OCI-LY7 (cell line): Measurements from ENCODE around the gene PCSK7. TPM values are rescaled to one million over a fixed set of nuclear protein-coding genes. Genes with fewer than 3 reads are reported as not detected.

ENCODE experiments used
- BruUV-seq: library from RNA; stranded (reverse); fragments of 400-500 nt; replicated peaks from 2 replicates; lab custom pipeline; 2021; lab: Mats Ljungman, UMichigan
- CTCF ChIA-PET: fragments of 300-600 bp; sonication (Branson Sonifier 250); formaldehyde crosslinking; loops from one replicate; lab custom pipeline; 2022; ENCODE audit warnings: antibody characterized with exemption; ENCODE audit not compliant: unreplicated experiment; lab: Charles Lee
- POLR2A ChIA-PET: fragments of 300-600 bp; sonication (Branson Sonifier 250); formaldehyde crosslinking; loops from one replicate; lab custom pipeline; 2022; ENCODE audit warnings: antibody characterized with exemption; lab: Charles Lee
- DNase-seq: peaks from one replicate; pipeline ENCODE4 v3.0.0-alpha.2; 2015; ENCODE audit warnings: low spot score
- H2AFZ ChIP-seq: fragments of 200-600 bp; sonication (generic), shearing (Covaris generic); 2 replicates; pipeline ENCODE4 v1.6.1; 2014; ENCODE audit warnings: mild to moderate bottlenecking, antibody characterized with exemption, low read length, moderate library complexity
- H3K27ac ChIP-seq: fragments of 200-600 bp; sonication (generic); 2 replicates; pipeline ENCODE4 v1.5.1; 2014; ENCODE audit warnings: mixed run types, low read depth, mild to moderate bottlenecking, moderate library complexity, low read length, inconsistent platforms; ENCODE audit not compliant: poor library complexity, severe bottlenecking
- H3K36me3 ChIP-seq: fragments of 200-600 bp; sonication (generic); 2 replicates; pipeline ENCODE4 v1.6.1; 2014; ENCODE audit warnings: mild to moderate bottlenecking, antibody characterized with exemption, low read length, moderate library complexity, mixed read lengths; ENCODE audit not compliant: insufficient read depth
- H3K4me1 ChIP-seq: fragments of 200-600 bp; sonication (generic); 2 replicates; pipeline ENCODE4 v1.5.1; 2014; ENCODE audit warnings: mild to moderate bottlenecking, low read length; ENCODE audit not compliant: insufficient read depth, poor library complexity, severe bottlenecking
- H3K4me2 ChIP-seq: fragments of 200-600 bp; sonication (generic); 2 replicates; pipeline ENCODE4 v1.6.1; 2014; ENCODE audit warnings: mild to moderate bottlenecking, low read length
- H3K4me3 ChIP-seq: fragments of 200-600 bp; sonication (generic); 2 replicates; pipeline ENCODE4 v1.5.1; 2014; ENCODE audit warnings: mild to moderate bottlenecking, low read depth, low read length; ENCODE audit not compliant: poor library complexity, severe bottlenecking
- H3K79me2 ChIP-seq: fragments of 200-600 bp; sonication (generic); 2 replicates; pipeline ENCODE4 v1.6.1; 2016; ENCODE audit warnings: low read depth, mild to moderate bottlenecking, low read length, moderate library complexity, mixed read lengths; ENCODE audit not compliant: insufficient read depth
- H3K9me2 ChIP-seq: fragments of 200-600 bp; sonication (generic); 2 replicates; pipeline ENCODE4 v1.6.1; 2016; ENCODE audit warnings: mild to moderate bottlenecking, low read length, mixed read lengths; ENCODE audit not compliant: insufficient read depth
- H3K9me3 ChIP-seq: fragments of 200-600 bp; sonication (generic); 2 replicates; pipeline ENCODE4 v1.6.1; 2014; ENCODE audit warnings: mild to moderate bottlenecking, mixed run types, low read length, mixed read lengths
- H4K20me1 ChIP-seq: fragments of 200-600 bp; sonication (generic); 2 replicates; pipeline ENCODE4 v1.6.1; 2014; ENCODE audit warnings: mild to moderate bottlenecking, antibody characterized with exemption, low read length, moderate library complexity, mixed read lengths; ENCODE audit not compliant: insufficient read depth
- CTCF ChIP-seq: fragments of 200-600 bp; sonication (generic); conservative IDR thresholded peaks from 2 replicates; pipeline ENCODE4 v1.5.1; 2014; ENCODE audit warnings: mild to moderate bottlenecking, antibody characterized with exemption, low read length, moderate library complexity, mixed read lengths
- EZH2phosphoT487 ChIP-seq: fragments of 200-600 bp; sonication (generic); IDR thresholded peaks from 2 replicates; pipeline ENCODE4 v1.6.1; 2018; ENCODE audit warnings: low read depth, borderline replicate concordance, mild to moderate bottlenecking, mixed run types, antibody characterized with exemption, low read length, moderate library complexity, mixed read lengths
- intact Hi-C: fragments of 100-400 bp; cut with micrococcal nuclease; formaldehyde crosslinking; loops from one replicate; pipeline ENCODE4 v1.10.0; 2022; ENCODE audit not compliant: unreplicated experiment
- total RNA-seq, 2 experiments: library from RNA; depleted of rRNA in 1 of 2; stranded (reverse); fragments of >200 nt in 1 of 2; shearing (Covaris generic) in 1 of 2; gene quantifications; 2 replicates each; pipeline ENCODE4 v1.2.3, GENCODE V29; 2014 to 2022

PCSK7 gene
- total RNA-seq, 2 experiments from 2014 or later = 44.1 to 91.2 TPM

- no peaks in the 10 kb centered on the region for H3K9me2 ChIP-seq
- H3K4me1 ChIP-seq = no peaks in the 10 kb centered on the region
- intact Hi-C loops = no loop called here
- no peaks in the 10 kb centered on the region for H3K9me3 ChIP-seq
- CTCF ChIA-PET = no interaction called here
- H3K4me3 ChIP-seq = no peak overlapping the region
- POLR2A ChIA-PET = no interaction called here
- no peak for TF ChIP-seq CTCF
- TF ChIP-seq EZH2phosphoT487 = no peak
- TSS peak; percentile 24 for BruUV-seq
- no peak overlapping the region for H3K4me2 ChIP-seq
- H2AFZ ChIP-seq = no peak overlapping the region
- H3K79me2 ChIP-seq = no peaks in the 10 kb centered on the region
- no peaks in the 10 kb centered on the region for H4K20me1 ChIP-seq
- DNase-seq = no peak
- H3K27ac ChIP-seq = no peak overlapping the region
- H3K36me3 ChIP-seq = peaks cover 88% of the 10 kb centered on the region
These were observed 14.5 kb downstream of the PCSK7 start for GRCh38 chr11:117217141-117218084.

- peaks cover 76% of the 10 kb centered on the region for H3K36me3 ChIP-seq
- BruUV-seq = no TSS peak
- H3K4me2 ChIP-seq = no peak overlapping the region
- H4K20me1 ChIP-seq = no peaks in the 10 kb centered on the region
- no peaks in the 10 kb centered on the region for H3K4me1 ChIP-seq
- TF ChIP-seq CTCF (no peak), EZH2phosphoT487 (no peak)
- no peaks in the 10 kb centered on the region for H3K79me2 ChIP-seq
- intact Hi-C loops = no loop called here
- H3K9me3 ChIP-seq = no peaks in the 10 kb centered on the region
- DNase-seq = no peak
- no peak overlapping the region for H3K4me3 ChIP-seq
- ChIA-PET CTCF (interaction anchor here (0.6 kb wide), 1 partner anchor 284 kb away, joined by 3 read pairs; no protein-coding TSS in a partner anchor), POLR2A (interaction anchor here (0.7 kb wide), 1 partner anchor 82 kb away, joined by 4 read pairs; no protein-coding TSS in a partner anchor)
- H3K9me2 ChIP-seq = no peaks in the 10 kb centered on the region
- H3K27ac ChIP-seq = no peak overlapping the region
- no peak overlapping the region for H2AFZ ChIP-seq
These were observed 17.3 kb downstream of the PCSK7 start for GRCh38 chr11:117214404-117215110.
